Vagina (tissue), 2 donors: ENCODE measurements around the gene SIPA1L3. TPM values are rescaled to one million over a fixed set of nuclear protein-coding genes. Genes with fewer than 3 reads are reported as not detected.

Source experiments
- DNase-seq, 2 donors: peaks; one replicate each; pipeline ENCODE4 v3.0.0-alpha.2; 2017; ENCODE audit errors: extremely low spot score in 2 of 2
- H3K27ac ChIP-seq: fragments of 200-600 bp; sonication (generic); one replicate; pipeline ENCODE4 v1.5.1; 2019
- H3K27me3 ChIP-seq: fragments of 200-600 bp; sonication (generic); one replicate; pipeline ENCODE4 v1.5.1; 2019
- H3K36me3 ChIP-seq, 2 donors: fragments of 200-600 bp; sonication (generic); one replicate each; pipeline ENCODE4 v1.5.1; 2017 to 2019
- H3K4me1 ChIP-seq: fragments of 200-600 bp; sonication (generic); one replicate; pipeline ENCODE4 v1.5.1; 2019
- H3K4me3 ChIP-seq, 2 donors: fragments of 200-600 bp; sonication (generic); 1 replicate in 1 of 2; 2 replicates in 1 of 2; pipeline ENCODE4 v1.5.1; 2016 to 2019
- H3K9me3 ChIP-seq: fragments of 200-600 bp; sonication (generic); one replicate; pipeline ENCODE4 v1.5.1; 2019
- POLR2A ChIP-seq, 2 donors: fragments of 450-650 bp; IDR thresholded peaks; one replicate each; pipeline ENCODE4 v1.6.1; 2017; ENCODE audit warnings: antibody characterized with exemption in 2 of 2, mild to moderate bottlenecking in 2 of 2, moderate library complexity in 2 of 2
- POLR2AphosphoS5 ChIP-seq, 2 donors: sonication (generic); formaldehyde crosslinking; IDR thresholded peaks; one replicate each; pipeline ENCODE4 v1.9.0; 2017; ENCODE audit warnings: antibody characterized with exemption in 2 of 2, mild to moderate bottlenecking in 2 of 2, low read depth in 1 of 2; ENCODE audit not compliant: insufficient read depth in 1 of 2
- intact Hi-C: fragments of 100-400 bp; cut with DNase I; formaldehyde crosslinking; loops from one replicate; pipeline ENCODE4 v1.15.1; 2023
- total RNA-seq: library from RNA; depleted of rRNA; stranded (reverse); fragments of >200 nt; gene quantifications from one replicate; pipeline ENCODE4 v1.2.3, GENCODE V29; 2016
- TF ChIP-seq, protein P1 (sequence below), 3 experiments: fragments of 450-650 bp in 2 of 3; fragments of 200-600 bp in 1 of 3; sonication (generic) in 1 of 3; IDR thresholded peaks; one replicate each; pipeline ENCODE4 v1.5.1; 2017 to 2019; ENCODE audit warnings: antibody characterized with exemption in 3 of 3, mild to moderate bottlenecking in 2 of 3, moderate library complexity in 2 of 3

Gene SIPA1L3
- total RNA-seq, 1 donor from 2014 or later, result 13.0 TPM

- no peak for DNase-seq
- Histone ChIP-seq H3K4me3 (no peak overlapping the region), H3K27me3 (no peaks in the 10 kb centered on the region), H3K36me3 (peaks cover 0 to 6% of the 10 kb centered on the region in 2 donors), H3K9me3 (no peaks in the 10 kb centered on the region), H3K4me1 (no peaks in the 10 kb centered on the region), H3K27ac (no peak overlapping the region)
- intact Hi-C loops, result no loop called here
- TF ChIP-seq, protein P1, sequence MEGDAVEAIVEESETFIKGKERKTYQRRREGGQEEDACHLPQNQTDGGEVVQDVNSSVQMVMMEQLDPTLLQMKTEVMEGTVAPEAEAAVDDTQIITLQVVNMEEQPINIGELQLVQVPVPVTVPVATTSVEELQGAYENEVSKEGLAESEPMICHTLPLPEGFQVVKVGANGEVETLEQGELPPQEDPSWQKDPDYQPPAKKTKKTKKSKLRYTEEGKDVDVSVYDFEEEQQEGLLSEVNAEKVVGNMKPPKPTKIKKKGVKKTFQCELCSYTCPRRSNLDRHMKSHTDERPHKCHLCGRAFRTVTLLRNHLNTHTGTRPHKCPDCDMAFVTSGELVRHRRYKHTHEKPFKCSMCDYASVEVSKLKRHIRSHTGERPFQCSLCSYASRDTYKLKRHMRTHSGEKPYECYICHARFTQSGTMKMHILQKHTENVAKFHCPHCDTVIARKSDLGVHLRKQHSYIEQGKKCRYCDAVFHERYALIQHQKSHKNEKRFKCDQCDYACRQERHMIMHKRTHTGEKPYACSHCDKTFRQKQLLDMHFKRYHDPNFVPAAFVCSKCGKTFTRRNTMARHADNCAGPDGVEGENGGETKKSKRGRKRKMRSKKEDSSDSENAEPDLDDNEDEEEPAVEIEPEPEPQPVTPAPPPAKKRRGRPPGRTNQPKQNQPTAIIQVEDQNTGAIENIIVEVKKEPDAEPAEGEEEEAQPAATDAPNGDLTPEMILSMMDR (IDR thresholded peaks at IDR 0.05), result no peak
- TF ChIP-seq POLR2AphosphoS5 (IDR thresholded peaks at IDR 0.05; ENCODE audit: insufficient read depth in 1 of 2, low read depth in 1 of 2), result no peak
- no peak for TF ChIP-seq POLR2A (IDR thresholded peaks at IDR 0.05)
Measured at GRCh38 chr19:38191747-38192146, 284.7 kb downstream of the SIPA1L3 start.

- TF ChIP-seq POLR2AphosphoS5 (IDR thresholded peaks at IDR 0.05; ENCODE audit: insufficient read depth in 1 of 2, low read depth in 1 of 2) (no peak), POLR2A (IDR thresholded peaks at IDR 0.05) (no peak)
- TF ChIP-seq, protein P1 (IDR thresholded peaks at IDR 0.05), result no peak
- Histone ChIP-seq H3K36me3 (peaks cover 0 to 7% of the 10 kb centered on the region in 2 donors), H3K27ac (no peak overlapping the region), H3K4me1 (no peaks in the 10 kb centered on the region), H3K4me3 (no peak overlapping the region), H3K27me3 (no peaks in the 10 kb centered on the region), H3K9me3 (no peaks in the 10 kb centered on the region)
- intact Hi-C loops, result no loop called here
- no peak for DNase-seq
Measured at GRCh38 chr19:38193445-38193844, 286.4 kb downstream of the SIPA1L3 start.

DNA sequence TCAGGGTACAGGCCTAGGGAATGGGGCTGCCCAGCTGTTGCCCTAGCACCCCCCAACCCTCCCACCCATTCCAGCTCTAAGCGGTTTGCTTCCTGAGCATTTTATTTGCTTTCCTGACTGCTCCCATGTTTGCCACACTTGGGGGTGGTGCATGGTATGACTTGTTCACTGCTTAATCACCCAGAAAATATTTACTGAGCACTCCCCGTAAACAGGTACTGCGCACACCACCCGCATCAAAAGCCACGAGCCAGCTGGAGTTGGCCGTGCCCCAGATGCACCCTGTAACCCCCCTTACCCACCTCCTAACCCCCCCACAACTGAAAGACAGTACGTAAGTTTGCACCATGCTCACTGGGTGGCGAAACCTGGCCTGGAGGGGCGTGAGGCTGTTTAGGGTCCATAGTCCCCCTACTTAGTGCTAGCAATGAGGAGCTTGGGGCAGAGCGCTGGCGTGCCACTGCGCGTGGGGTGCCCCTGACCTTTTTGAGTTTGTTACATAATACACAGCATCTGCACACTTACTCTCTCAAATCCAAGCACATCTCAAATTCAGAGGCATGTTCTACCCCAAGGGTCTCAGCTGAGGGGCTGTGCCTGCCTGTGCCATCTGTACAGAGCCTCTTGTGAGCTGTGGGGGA lies 287.2 kb downstream of the SIPA1L3 start:
- Histone ChIP-seq H3K27me3 (no peaks in the 10 kb centered on the region), H3K9me3 (no peaks in the 10 kb centered on the region), H3K4me1 (no peaks in the 10 kb centered on the region), H3K4me3 (no peak overlapping the region), H3K36me3 (peaks cover 0 to 12% of the 10 kb centered on the region in 2 donors), H3K27ac (no peak overlapping the region)
- no peak for DNase-seq
- TF ChIP-seq, protein P1 (IDR thresholded peaks at IDR 0.05), result no peak
- no peak for TF ChIP-seq POLR2AphosphoS5 (IDR thresholded peaks at IDR 0.05; ENCODE audit: insufficient read depth in 1 of 2, low read depth in 1 of 2)
- intact Hi-C loops, result no loop called here

DNA sequence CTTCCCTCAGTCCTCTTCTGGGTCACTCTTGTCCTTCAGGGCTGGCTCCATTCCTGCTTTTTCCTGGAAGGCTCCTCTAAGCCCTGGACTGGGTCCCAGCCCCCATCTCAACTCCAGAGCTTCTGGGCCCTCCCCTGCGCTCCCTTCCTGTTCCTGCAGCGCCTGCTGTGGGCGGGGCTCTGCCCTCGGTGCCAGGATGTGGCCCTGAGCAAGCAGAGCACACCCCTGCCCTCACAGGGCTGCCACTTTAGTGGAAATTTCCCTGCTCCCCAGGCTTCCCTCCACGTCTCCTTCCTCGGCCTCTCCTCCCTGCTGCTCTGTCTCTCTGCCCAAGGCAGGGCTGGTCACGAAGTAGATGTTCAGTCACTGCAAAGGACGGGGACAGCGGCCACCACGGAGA lies 288.2 kb downstream of the SIPA1L3 start:
- TF ChIP-seq POLR2A (IDR thresholded peaks at IDR 0.05), result no peak
- TF ChIP-seq POLR2AphosphoS5 (IDR thresholded peaks at IDR 0.05; ENCODE audit: insufficient read depth in 1 of 2, low read depth in 1 of 2), result no peak
- TF ChIP-seq, protein P1 (IDR thresholded peaks at IDR 0.05), result no peak
- no peak overlapping the region for H3K4me3 ChIP-seq
- H3K27ac ChIP-seq, result no peak overlapping the region
- no peaks in the 10 kb centered on the region for H3K9me3 ChIP-seq
- H3K4me1 ChIP-seq, result no peaks in the 10 kb centered on the region
- no peak for DNase-seq
- intact Hi-C loops, result no loop called here
- no peaks in the 10 kb centered on the region for H3K27me3 ChIP-seq
- H3K36me3 ChIP-seq, result peaks cover 0 to 12% of the 10 kb centered on the region in 2 donors

DNA sequence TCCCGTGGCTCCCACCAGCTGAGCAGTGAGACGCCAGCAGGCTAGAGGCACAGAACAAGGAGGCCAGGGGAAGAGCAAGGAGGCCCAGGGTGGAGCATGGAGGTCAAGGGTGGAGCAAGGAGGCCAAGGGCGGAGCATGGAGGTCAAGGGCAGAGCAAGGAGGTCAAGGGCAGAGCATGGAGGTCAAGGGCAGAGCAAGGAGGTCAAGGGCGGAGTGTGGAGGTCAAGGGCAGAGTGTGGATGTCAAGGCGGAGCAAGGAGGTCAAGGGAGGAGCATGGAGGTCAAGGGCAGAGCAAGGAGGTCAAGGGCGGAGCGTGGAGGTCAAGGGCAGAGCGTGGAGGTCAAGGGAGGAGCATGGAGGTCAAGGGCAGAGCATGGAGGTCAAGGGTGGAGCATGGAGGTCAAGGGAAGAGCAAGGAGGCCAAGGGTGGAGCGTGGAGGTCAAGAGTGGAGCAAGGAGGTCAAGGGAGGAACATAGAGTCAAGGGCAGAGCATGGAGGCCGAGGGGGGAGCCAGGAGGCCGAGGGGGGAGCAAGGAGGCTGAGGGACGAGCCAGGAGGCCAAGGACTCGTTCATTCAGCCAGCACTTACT lies 289.3 kb downstream of the SIPA1L3 start:
- Histone ChIP-seq H3K4me1 (no peaks in the 10 kb centered on the region), H3K4me3 (no peak overlapping the region), H3K27me3 (no peaks in the 10 kb centered on the region), H3K36me3 (peaks cover 0 to 14% of the 10 kb centered on the region in 2 donors), H3K9me3 (no peaks in the 10 kb centered on the region), H3K27ac (no peak overlapping the region)
- TF ChIP-seq POLR2AphosphoS5 (IDR thresholded peaks at IDR 0.05; ENCODE audit: insufficient read depth in 1 of 2, low read depth in 1 of 2), result no peak
- TF ChIP-seq, protein P1 (IDR thresholded peaks at IDR 0.05), result no peak
- no peak for TF ChIP-seq POLR2A (IDR thresholded peaks at IDR 0.05)
- no peak for DNase-seq
- intact Hi-C loops, result no loop called here
